ENCODE data around the gene MPZL1.

- TF ChIP-seq POLR2AphosphoS5 (IDR thresholded peaks at IDR 0.05) (no peak), CTCF (IDR thresholded peaks at IDR 0.05) (no peak)
Measured at GRCh38 chr1:167683641-167684502, 37.9 kb upstream of the MPZL1 start.
